ENCODE data around the gene CTAGE1. TPM values are rescaled to one million over a fixed set of nuclear protein-coding genes. Genes with fewer than 3 reads are reported as not detected.
A peak's percentile ranks its signal among the peaks of the same experiment; 100 is the strongest.

The CTAGE1 gene
- total RNA-seq, 1 experiment from 2014 or later = not detected

GRCh38 chr18:22377769-22378168, 39.9 kb downstream of the CTAGE1 start:
- Histone ChIP-seq H3F3A (ENCODE audit: low read length, unreplicated experiment) (no peaks in the 10 kb centered on the region), H3K4me1 (ENCODE audit: insufficient read depth, low read length) (no peaks in the 10 kb centered on the region), H3K4me3 (ENCODE audit: low read length) (no peak overlapping the region), H3K79me2 (ENCODE audit: low read length) (no peaks in the 10 kb centered on the region), H3K4me2 (ENCODE audit: low read length) (no peak overlapping the region), H3K9ac (ENCODE audit: low read length) (no peak overlapping the region), H2AFZ (ENCODE audit: low read length) (no peak overlapping the region), H3K27ac (ENCODE audit: low read length) (no peak overlapping the region), H3K27me3 (ENCODE audit: low read length) (no peaks in the 10 kb centered on the region), H3K9me2 (replicated peaks; ENCODE audit: low read length) (no peaks in the 10 kb centered on the region), H3K9me3 (ENCODE audit: low read length) (no peaks in the 10 kb centered on the region), H4K20me1 (ENCODE audit: low read length) (no peaks in the 10 kb centered on the region), H3K36me3 (ENCODE audit: low read depth, low read length) (no peaks in the 10 kb centered on the region)
- no TSS peak for BruUV-seq (replicated peaks)
- no peak for TF ChIP-seq EZH2phosphoT487 (IDR thresholded peaks at IDR 0.05; ENCODE audit: borderline replicate concordance, low read length)
- TF ChIP-seq EZH2 (IDR thresholded peaks at IDR 0.05; ENCODE audit: low read length, unreplicated experiment) = no peak
- TF ChIP-seq CTCF (conservative IDR thresholded peaks at IDR 0.05; ENCODE audit: low read depth, low read length) = no peak
- no peak for DNase-seq
- ATAC-seq = no peak
- intact Hi-C loops (cut with micrococcal nuclease) = loop anchor here (10.0 kb wide), 1 partner anchor 463 kb away; no protein-coding TSS in a partner anchor
- ChIA-PET POLR2A (ENCODE audit: unreplicated experiment) (no interaction called here), CTCF (no interaction called here)

GRCh38 chr18:22370414-22370813, 47.3 kb downstream of the CTAGE1 start:
- ATAC-seq (peak; percentile 45; the same call in 1 of the 2 replicates), DNase-seq (peak; percentile 59)
- Histone ChIP-seq H3K9me2 (replicated peaks; ENCODE audit: low read length) (no peaks in the 10 kb centered on the region), H3F3A (ENCODE audit: low read length, unreplicated experiment) (no peaks in the 10 kb centered on the region), H3K4me2 (ENCODE audit: low read length) (peak overlapping the region; percentile 23; the same call in 1 of the 2 replicates), H3K79me2 (ENCODE audit: low read length) (no peaks in the 10 kb centered on the region), H3K4me3 (ENCODE audit: low read length) (no peak overlapping the region), H2AFZ (ENCODE audit: low read length) (no peak overlapping the region), H3K4me1 (ENCODE audit: insufficient read depth, low read length) (peaks cover 19% of the 10 kb centered on the region), H3K9me3 (ENCODE audit: low read length) (no peaks in the 10 kb centered on the region), H3K9ac (ENCODE audit: low read length) (no peak overlapping the region), H3K36me3 (ENCODE audit: low read depth, low read length) (no peaks in the 10 kb centered on the region), H4K20me1 (ENCODE audit: low read length) (no peaks in the 10 kb centered on the region), H3K27ac (ENCODE audit: low read length) (peak overlapping the region; percentile 14; the same call in 1 of the 2 replicates), H3K27me3 (ENCODE audit: low read length) (no peaks in the 10 kb centered on the region)
- TF ChIP-seq EZH2phosphoT487 (IDR thresholded peaks at IDR 0.05; ENCODE audit: borderline replicate concordance, low read length) (no peak), EZH2 (IDR thresholded peaks at IDR 0.05; ENCODE audit: low read length, unreplicated experiment) (no peak), CTCF (conservative IDR thresholded peaks at IDR 0.05; ENCODE audit: low read depth, low read length) (no peak)
- ChIA-PET CTCF (interaction anchor here (1.0 kb wide), 1 partner anchor 8 kb away, joined by 3 read pairs; no protein-coding TSS in a partner anchor), POLR2A (ENCODE audit: unreplicated experiment) (no interaction called here)
- intact Hi-C loops (cut with micrococcal nuclease) = loop anchor here (10.0 kb wide), 1 partner anchor 456 kb away; no protein-coding TSS in a partner anchor
- no TSS peak for BruUV-seq (replicated peaks)

GRCh38 chr18:22368021-22368420, 49.7 kb downstream of the CTAGE1 start:
- Histone ChIP-seq H4K20me1 (ENCODE audit: low read length) (no peaks in the 10 kb centered on the region), H3F3A (ENCODE audit: low read length, unreplicated experiment) (no peaks in the 10 kb centered on the region), H3K9me2 (replicated peaks; ENCODE audit: low read length) (no peaks in the 10 kb centered on the region), H3K36me3 (ENCODE audit: low read depth, low read length) (no peaks in the 10 kb centered on the region), H3K4me1 (ENCODE audit: insufficient read depth, low read length) (peaks cover 19% of the 10 kb centered on the region), H3K4me2 (ENCODE audit: low read length) (no peak overlapping the region), H3K9ac (ENCODE audit: low read length) (no peak overlapping the region), H3K27ac (ENCODE audit: low read length) (no peak overlapping the region), H3K79me2 (ENCODE audit: low read length) (no peaks in the 10 kb centered on the region), H3K4me3 (ENCODE audit: low read length) (no peak overlapping the region), H2AFZ (ENCODE audit: low read length) (no peak overlapping the region), H3K27me3 (ENCODE audit: low read length) (no peaks in the 10 kb centered on the region), H3K9me3 (ENCODE audit: low read length) (no peaks in the 10 kb centered on the region)
- BruUV-seq (replicated peaks) = no TSS peak
- TF ChIP-seq CTCF (conservative IDR thresholded peaks at IDR 0.05; ENCODE audit: low read depth, low read length) (no peak), EZH2 (IDR thresholded peaks at IDR 0.05; ENCODE audit: low read length, unreplicated experiment) (no peak), EZH2phosphoT487 (IDR thresholded peaks at IDR 0.05; ENCODE audit: borderline replicate concordance, low read length) (no peak)
- DNase-seq (no peak), ATAC-seq (no peak)
- POLR2A ChIA-PET (ENCODE audit: unreplicated experiment) = no interaction called here
- intact Hi-C loops (cut with micrococcal nuclease) = no loop called here
- CTCF ChIA-PET = no interaction called here

Data from PC-3 (cell line).